HG03039 (cell line): ENCODE data around the gene SC5D.

Experiments
- ATAC-seq: cut with Tn5 transposase; IDR thresholded peaks from one replicate; pipeline ENCODE4 v1.9.1; 2021; ENCODE audit warnings: mild to moderate bottlenecking, moderate library complexity; ENCODE audit not compliant: unreplicated experiment

Gene SC5D

GRCh38 chr11:121328176-121328966 is 35.8 kb downstream of the SC5D start:
- no peak for ATAC-seq

- no peak for ATAC-seq
Measured at GRCh38 chr11:121328967-121329679, 36.6 kb downstream of the SC5D start.

GRCh38 chr11:121329781-121330395 is 37.3 kb downstream of the SC5D start:
- ATAC-seq = no peak

GRCh38 chr11:121330614-121331435 is 38.3 kb downstream of the SC5D start:
- no peak for ATAC-seq

- ATAC-seq = no peak
Measured at GRCh38 chr11:121334973-121335710, 42.6 kb downstream of the SC5D start.

GRCh38 chr11:121336279-121336937 is 43.8 kb downstream of the SC5D start:
- no peak for ATAC-seq

GRCh38 chr11:121337078-121337477 is 44.5 kb downstream of the SC5D start:
- no peak for ATAC-seq

GRCh38 chr11:121337740-121338272 is 45.2 kb downstream of the SC5D start:
- no peak for ATAC-seq

- ATAC-seq = no peak
Measured at GRCh38 chr11:121338536-121338935, 46.0 kb downstream of the SC5D start.

GRCh38 chr11:121340032-121340580 is 47.5 kb downstream of the SC5D start:
- ATAC-seq = no peak

GRCh38 chr11:121341609-121342008 is 49.0 kb downstream of the SC5D start:
- ATAC-seq = no peak

- ATAC-seq = no peak
Measured at GRCh38 chr11:121344824-121345223, 52.3 kb downstream of the SC5D start.

- ATAC-seq = no peak
Measured at GRCh38 chr11:121347094-121347493, 54.5 kb downstream of the SC5D start.

GRCh38 chr11:121347813-121348212 is 55.2 kb downstream of the SC5D start:
- ATAC-seq = no peak

GRCh38 chr11:121348220-121348875 is 55.8 kb downstream of the SC5D start:
- ATAC-seq = no peak

GRCh38 chr11:121349790-121350189 is 57.2 kb downstream of the SC5D start:
- no peak for ATAC-seq

- no peak for ATAC-seq
Measured at GRCh38 chr11:121350314-121351082, 57.9 kb downstream of the SC5D start.

- ATAC-seq = no peak
Measured at GRCh38 chr11:121351083-121351630, 58.6 kb downstream of the SC5D start.
